ENCODE measurements around the gene C15orf62. TPM values are rescaled to one million over a fixed set of nuclear protein-coding genes. Genes with fewer than 3 reads are reported as not detected.
A peak's percentile ranks its signal among the peaks of the same experiment; 100 is the strongest.

Gene C15orf62
- total and polyA plus RNA-seq, 2 donors from 2014 or later, result 0.47 to 1.4 TPM

- intact Hi-C loops (cut with DNase I), result no loop called here
- Histone ChIP-seq H3K4me1 (ENCODE audit: control insufficient read depth in 2 of 3, insufficient read depth in 2 of 3, low read depth in 1 of 3, low read length in 3 of 3) (peaks cover 0 to 6% (median 0%) of the 10 kb centered on the region in 3 donors), H3K9me3 (ENCODE audit: control insufficient read depth in 2 of 3, insufficient read depth in 1 of 3, low read length in 3 of 3) (no peaks in the 10 kb centered on the region), H3K27me3 (ENCODE audit: control insufficient read depth, insufficient read depth, low read length) (no peaks in the 10 kb centered on the region), H3K36me3 (ENCODE audit: control insufficient read depth in 2 of 3, insufficient read depth in 3 of 3, low read length in 3 of 3) (no peaks in the 10 kb centered on the region), H3K27ac (ENCODE audit: low read depth in 2 of 2, low read length in 2 of 2) (no peak overlapping the region), H3K4me3 (ENCODE audit: low read length in 3 of 3) (no peak overlapping the region), H3K9ac (ENCODE audit: low read length in 3 of 3) (no peak overlapping the region)
- no peak for DNase-seq
- FAIRE-seq, result no peak
- TF ChIP-seq, protein P1, sequence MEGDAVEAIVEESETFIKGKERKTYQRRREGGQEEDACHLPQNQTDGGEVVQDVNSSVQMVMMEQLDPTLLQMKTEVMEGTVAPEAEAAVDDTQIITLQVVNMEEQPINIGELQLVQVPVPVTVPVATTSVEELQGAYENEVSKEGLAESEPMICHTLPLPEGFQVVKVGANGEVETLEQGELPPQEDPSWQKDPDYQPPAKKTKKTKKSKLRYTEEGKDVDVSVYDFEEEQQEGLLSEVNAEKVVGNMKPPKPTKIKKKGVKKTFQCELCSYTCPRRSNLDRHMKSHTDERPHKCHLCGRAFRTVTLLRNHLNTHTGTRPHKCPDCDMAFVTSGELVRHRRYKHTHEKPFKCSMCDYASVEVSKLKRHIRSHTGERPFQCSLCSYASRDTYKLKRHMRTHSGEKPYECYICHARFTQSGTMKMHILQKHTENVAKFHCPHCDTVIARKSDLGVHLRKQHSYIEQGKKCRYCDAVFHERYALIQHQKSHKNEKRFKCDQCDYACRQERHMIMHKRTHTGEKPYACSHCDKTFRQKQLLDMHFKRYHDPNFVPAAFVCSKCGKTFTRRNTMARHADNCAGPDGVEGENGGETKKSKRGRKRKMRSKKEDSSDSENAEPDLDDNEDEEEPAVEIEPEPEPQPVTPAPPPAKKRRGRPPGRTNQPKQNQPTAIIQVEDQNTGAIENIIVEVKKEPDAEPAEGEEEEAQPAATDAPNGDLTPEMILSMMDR (IDR thresholded peaks at IDR 0.05; ENCODE audit: borderline replicate concordance, extremely low read depth, insufficient read depth), result no peak
These were observed 29.7 kb downstream of the C15orf62 start for GRCh38 chr15:40799523-40799922.

DNA sequence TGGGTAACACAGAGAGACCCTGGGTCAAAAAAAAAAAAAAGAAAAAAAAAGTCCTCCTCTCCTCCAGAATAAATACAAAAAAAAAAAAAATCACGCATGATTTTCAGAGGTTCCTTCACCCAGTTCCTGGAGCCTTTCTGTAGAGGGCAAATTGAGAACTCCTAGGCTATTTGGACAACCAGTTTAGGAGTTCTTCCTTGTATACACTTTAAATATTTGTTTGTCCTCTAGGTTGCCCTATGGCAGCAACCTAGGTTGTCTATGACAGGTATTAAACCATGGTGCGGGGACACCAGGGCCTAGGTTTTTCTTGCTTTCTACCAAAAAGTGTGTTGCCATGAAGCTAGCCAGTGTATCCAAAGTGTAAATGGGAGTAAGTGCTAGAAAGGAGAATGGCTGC lies 33.3 kb downstream of the C15orf62 start:
- H3K4me3 ChIP-seq (ENCODE audit: low read length in 3 of 3), result no peak overlapping the region
- no peak overlapping the region for H3K27ac ChIP-seq (ENCODE audit: low read depth in 2 of 2, low read length in 2 of 2)
- no peaks in the 10 kb centered on the region for H3K9me3 ChIP-seq (ENCODE audit: control insufficient read depth in 2 of 3, insufficient read depth in 1 of 3, low read length in 3 of 3)
- DNase-seq, result no peak
- peaks cover 0 to 6% (median 2%) of the 10 kb centered on the region in 3 donors for H3K4me1 ChIP-seq (ENCODE audit: control insufficient read depth in 2 of 3, insufficient read depth in 2 of 3, low read depth in 1 of 3, low read length in 3 of 3)
- no peaks in the 10 kb centered on the region for H3K27me3 ChIP-seq (ENCODE audit: control insufficient read depth, insufficient read depth, low read length)
- intact Hi-C loops (cut with DNase I), result no loop called here
- no peaks in the 10 kb centered on the region for H3K36me3 ChIP-seq (ENCODE audit: control insufficient read depth in 2 of 3, insufficient read depth in 3 of 3, low read length in 3 of 3)
- no peak overlapping the region for H3K9ac ChIP-seq (ENCODE audit: low read length in 3 of 3)
- TF ChIP-seq, protein P1 (IDR thresholded peaks at IDR 0.05; ENCODE audit: borderline replicate concordance, extremely low read depth, insufficient read depth), result no peak
- no peak for FAIRE-seq

DNA sequence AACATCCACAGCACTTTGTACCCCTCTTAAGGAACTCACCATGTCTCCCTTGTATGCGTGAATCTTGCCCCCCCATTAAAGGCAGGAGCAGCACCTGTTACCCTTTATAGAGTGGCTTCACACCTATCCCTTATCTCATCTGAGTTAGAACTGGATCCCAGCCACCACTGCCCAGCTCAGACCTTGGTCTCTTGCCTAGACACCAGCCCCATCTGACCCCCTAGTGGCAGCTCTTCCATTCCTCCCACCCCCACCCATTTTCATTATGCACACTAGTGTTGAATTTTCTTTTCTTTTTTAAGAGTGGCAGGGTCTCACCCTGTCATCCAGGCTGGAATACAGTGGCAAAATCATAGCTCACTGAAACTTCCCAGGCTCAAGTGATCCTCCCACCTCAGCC lies 33.9 kb downstream of the C15orf62 start:
- Histone ChIP-seq H3K4me1 (ENCODE audit: control insufficient read depth in 2 of 3, insufficient read depth in 2 of 3, low read depth in 1 of 3, low read length in 3 of 3) (peaks cover 0 to 12% (median 8%) of the 10 kb centered on the region in 3 donors), H3K27me3 (ENCODE audit: control insufficient read depth, insufficient read depth, low read length) (no peaks in the 10 kb centered on the region), H3K9me3 (ENCODE audit: control insufficient read depth in 2 of 3, insufficient read depth in 1 of 3, low read length in 3 of 3) (no peaks in the 10 kb centered on the region), H3K9ac (ENCODE audit: low read length in 3 of 3) (no peak overlapping the region), H3K36me3 (ENCODE audit: control insufficient read depth in 2 of 3, insufficient read depth in 3 of 3, low read length in 3 of 3) (no peaks in the 10 kb centered on the region), H3K4me3 (ENCODE audit: low read length in 3 of 3) (no peak overlapping the region), H3K27ac (ENCODE audit: low read depth in 2 of 2, low read length in 2 of 2) (no peak overlapping the region)
- intact Hi-C loops (cut with DNase I), result no loop called here
- FAIRE-seq, result no peak
- DNase-seq, result no peak
- TF ChIP-seq, protein P1 (IDR thresholded peaks at IDR 0.05; ENCODE audit: borderline replicate concordance, extremely low read depth, insufficient read depth), result no peak

DNA sequence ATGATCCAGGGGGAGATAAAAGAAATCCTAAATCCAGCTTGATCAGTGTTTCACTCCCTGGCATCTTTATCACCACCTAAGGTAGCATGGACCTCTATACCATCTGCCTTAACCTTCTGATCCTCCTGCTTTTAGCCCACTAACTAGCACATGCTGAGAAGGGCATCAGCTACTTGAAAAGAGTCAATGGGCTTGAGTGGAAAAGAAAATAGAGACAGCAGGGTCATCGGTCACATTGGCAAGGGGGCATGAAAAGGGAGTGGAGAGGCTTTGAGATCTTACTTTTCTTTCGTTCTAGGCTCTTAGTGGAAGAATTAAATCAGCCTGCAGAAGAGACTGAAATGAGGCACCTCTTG lies 36.9 kb downstream of the C15orf62 start:
- intact Hi-C loops (cut with DNase I), result no loop called here
- Histone ChIP-seq H3K36me3 (ENCODE audit: control insufficient read depth in 2 of 3, insufficient read depth in 3 of 3, low read length in 3 of 3) (peaks cover 0 to 5% (median 3%) of the 10 kb centered on the region in 3 donors), H3K9ac (ENCODE audit: low read length in 3 of 3) (peak overlapping the region; percentile 94 to 98 (median 96)), H3K4me1 (ENCODE audit: control insufficient read depth in 2 of 3, insufficient read depth in 2 of 3, low read depth in 1 of 3, low read length in 3 of 3) (peaks cover 0 to 15% (median 9%) of the 10 kb centered on the region in 3 donors), H3K9me3 (ENCODE audit: control insufficient read depth in 2 of 3, insufficient read depth in 1 of 3, low read length in 3 of 3) (no peaks in the 10 kb centered on the region), H3K4me3 (ENCODE audit: low read length in 3 of 3) (peak overlapping the region; percentile 92 to 99 (median 98)), H3K27me3 (ENCODE audit: control insufficient read depth, insufficient read depth, low read length) (no peaks in the 10 kb centered on the region), H3K27ac (ENCODE audit: low read depth in 2 of 2, low read length in 2 of 2) (peak overlapping the region; percentile 93 to 94)
- TF ChIP-seq, protein P1 (IDR thresholded peaks at IDR 0.05; ENCODE audit: borderline replicate concordance, extremely low read depth, insufficient read depth), result no peak
- DNase-seq (no peak), FAIRE-seq (no peak)

All from kidney (tissue), 14 donors.